ENCODE data around the gene RESP18. TPM values are rescaled to one million over a fixed set of nuclear protein-coding genes. Genes with fewer than 3 reads are reported as not detected.
A peak's percentile ranks its signal among the peaks of the same experiment; 100 is the strongest.

The RESP18 gene
- total RNA-seq, 2 donors from 2014 or later = not detected

- WGBS, 2 donors = 40 to 44% methylated on average over 10 to 11 of the region's 11 CpGs
- no peak for ATAC-seq
These were observed 30.1 kb downstream of the RESP18 start for GRCh38 chr2:219302412-219302968.

GRCh38 chr2:219300022-219300421 lies 32.5 kb downstream of the RESP18 start:
- Histone ChIP-seq H3K27me3 (no peaks in the 10 kb centered on the region), H3K9me3 (no peaks in the 10 kb centered on the region), H3K4me3 (no peak overlapping the region), H3K4me1 (peaks cover 9% of the 10 kb centered on the region), H3K36me3 (replicated peaks in 1 of 2; ENCODE audit: insufficient read depth in 1 of 2, low read depth in 2 of 2) (no peaks in the 10 kb centered on the region), H3K27ac (no peak overlapping the region)
- 57 to 67% methylated on average over 2 to 4 of the region's 5 CpGs for WGBS, 2 donors
- intact Hi-C loops (cut with DNase I) = loop anchor here (5.0 kb wide), 2 partner anchors 138 to 243 kb away; partner anchors contain the start of gene NHEJ1
- no peak for ATAC-seq
- no peak for DNase-seq
- TF ChIP-seq POLR2A (IDR thresholded peaks at IDR 0.05) (no peak), CTCF (IDR thresholded peaks at IDR 0.05) (no peak)

More at GRCh38 chr2:219302412-219302968, 30.1 kb downstream of the RESP18 start:
- no peak for DNase-seq
- Histone ChIP-seq H3K36me3 (replicated peaks in 1 of 2; ENCODE audit: insufficient read depth in 1 of 2, low read depth in 2 of 2) (no peaks in the 10 kb centered on the region), H3K9me3 (no peaks in the 10 kb centered on the region), H3K4me3 (no peak overlapping the region), H3K4me1 (peaks cover 6% of the 10 kb centered on the region), H3K27ac (no peak overlapping the region), H3K27me3 (no peaks in the 10 kb centered on the region)
- intact Hi-C loops (cut with DNase I) = loop anchor here (5.0 kb wide), 2 partner anchors 140 to 245 kb away; partner anchors contain the start of gene NHEJ1
- TF ChIP-seq CTCF (IDR thresholded peaks at IDR 0.05) (no peak), POLR2A (IDR thresholded peaks at IDR 0.05) (no peak)

- peaks cover 13% of the 10 kb centered on the region for H3K4me1 ChIP-seq
- no peak for TF ChIP-seq POLR2A (IDR thresholded peaks at IDR 0.05)
- H3K4me3 ChIP-seq = no peak overlapping the region
- DNase-seq (no peak), ATAC-seq (no peak)
- intact Hi-C loops (cut with DNase I) = no loop called here
- H3K27ac ChIP-seq = no peak overlapping the region
- H3K27me3 ChIP-seq = no peaks in the 10 kb centered on the region
- H3K36me3 ChIP-seq (replicated peaks in 1 of 2; ENCODE audit: insufficient read depth in 1 of 2, low read depth in 2 of 2) = no peaks in the 10 kb centered on the region
- WGBS, 2 donors = 70 to 79% methylated on average over 5 to 6 of the region's 6 CpGs
- H3K9me3 ChIP-seq = no peaks in the 10 kb centered on the region
These were observed 33.2 kb downstream of the RESP18 start for GRCh38 chr2:219299372-219299760.

DNA sequence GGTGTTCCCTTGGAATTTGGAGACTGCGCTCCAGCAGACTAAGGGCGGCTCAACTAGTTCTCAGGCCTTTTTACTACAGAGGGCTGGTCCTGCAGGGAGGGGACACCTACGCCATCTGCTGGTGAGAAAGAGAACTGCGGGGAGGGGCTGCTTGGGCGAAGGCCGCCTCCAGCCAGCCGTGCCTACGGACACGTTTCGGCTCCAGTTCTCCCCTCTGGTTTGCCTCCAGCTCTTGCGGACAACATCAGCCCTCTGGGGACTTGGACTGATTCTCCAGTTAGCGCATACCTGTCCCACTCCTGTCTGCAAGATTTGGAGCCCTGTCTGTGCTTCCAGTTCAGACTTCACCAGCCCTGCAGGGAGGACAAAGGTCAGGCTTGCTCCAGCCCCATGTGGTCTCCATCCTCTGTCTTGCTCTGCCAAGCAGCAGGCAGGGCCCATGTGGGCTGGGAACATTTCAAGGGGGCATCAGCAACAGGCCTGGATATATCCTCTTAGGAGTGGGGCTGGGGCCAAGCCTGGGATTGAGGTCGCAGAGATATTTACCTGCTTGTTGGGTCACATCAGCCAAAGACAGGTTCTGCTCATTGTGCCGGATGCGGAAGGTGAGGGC lies 33.7 kb downstream of the RESP18 start:
- Histone ChIP-seq H3K4me1 (peaks cover 17% of the 10 kb centered on the region), H3K27me3 (no peaks in the 10 kb centered on the region), H3K27ac (no peak overlapping the region), H3K4me3 (no peak overlapping the region), H3K36me3 (replicated peaks in 1 of 2; ENCODE audit: insufficient read depth in 1 of 2, low read depth in 2 of 2) (no peaks in the 10 kb centered on the region), H3K9me3 (no peaks in the 10 kb centered on the region)
- WGBS, 2 donors = 22 to 75% methylated on average over 3 to 15 of the region's 15 CpGs
- TF ChIP-seq POLR2A (IDR thresholded peaks at IDR 0.05) = no peak
- peak; percentile 96 to 99 (median 97) for TF ChIP-seq CTCF (IDR thresholded peaks at IDR 0.05)
- ATAC-seq = peak; percentile 70
- intact Hi-C loops (cut with DNase I) = no loop called here
- peak; percentile 87 to 93 (median 90) for DNase-seq

GRCh38 chr2:219297766-219298456 lies 34.6 kb downstream of the RESP18 start:
- Histone ChIP-seq H3K27me3 (no peaks in the 10 kb centered on the region), H3K27ac (no peak overlapping the region), H3K9me3 (no peaks in the 10 kb centered on the region), H3K36me3 (replicated peaks in 1 of 2; ENCODE audit: insufficient read depth in 1 of 2, low read depth in 2 of 2) (no peaks in the 10 kb centered on the region), H3K4me1 (peaks cover 17% of the 10 kb centered on the region), H3K4me3 (no peak overlapping the region)
- 64 to 66% methylated on average over 8 to 14 of the region's 14 CpGs for WGBS, 2 donors
- ATAC-seq = no peak
- TF ChIP-seq POLR2A (IDR thresholded peaks at IDR 0.05) = no peak
- TF ChIP-seq CTCF (IDR thresholded peaks at IDR 0.05) = no peak
- intact Hi-C loops (cut with DNase I) = no loop called here
- no peak for DNase-seq
